ENCODE data around the gene FBLN7. TPM values are rescaled to one million over a fixed set of nuclear protein-coding genes. Genes with fewer than 3 reads are reported as not detected.

FBLN7 gene
- polyA plus RNA-seq, 3 donors = 0.04 TPM; not detected in 2

GRCh38 chr2:112194028-112194427, 55.8 kb downstream of the FBLN7 start:
- no peaks in the 10 kb centered on the region for H3K9me3 ChIP-seq (replicated peaks in 1 of 2; ENCODE audit: control insufficient read depth in 1 of 2, insufficient read depth in 1 of 2, low read length in 2 of 2)
- Mint-ChIP-seq H3K36me3 (no peaks in the 10 kb centered on the region), H3K9me3 (peaks cover 0 to 3% (median 0%) of the 10 kb centered on the region in 7 donors), H3K27me3 (ENCODE audit: low read depth in 3 of 3) (peaks cover 2 to 3% (median 2%) of the 10 kb centered on the region in 3 donors), H3K4me1 (no peaks in the 10 kb centered on the region), H3K4me3 (no peak overlapping the region), H3K27ac (no peak overlapping the region)
- TF ChIP-seq CTCF (IDR thresholded peaks at IDR 0.05) = no peak
- H3K9ac ChIP-seq (ENCODE audit: insufficient read depth, low read length, poor library complexity, severe bottlenecking) = no peak overlapping the region
- DNase-seq = no peak
- no peak overlapping the region for H2AFZ ChIP-seq (ENCODE audit: insufficient read depth, low read depth, low read length, poor library complexity, severe bottlenecking)
- no peaks in the 10 kb centered on the region for H3K4me1 ChIP-seq (ENCODE audit: control insufficient read depth in 1 of 2, insufficient read depth in 2 of 2, low read length in 2 of 2)
- no peak overlapping the region for H3K27ac ChIP-seq (ENCODE audit: low read depth in 1 of 2, low read length in 2 of 2)
- WGBS (ENCODE audit: insufficient coverage) = 89% methylated on average over 1 of the region's 2 CpGs
- no peak overlapping the region for H3K4me3 ChIP-seq (replicated peaks in 1 of 3; ENCODE audit: low read depth in 2 of 3, low read length in 3 of 3)
- H3K27me3 ChIP-seq (ENCODE audit: control insufficient read depth in 2 of 2, insufficient read depth in 2 of 2, low read length in 2 of 2) = no peaks in the 10 kb centered on the region
- H3K79me2 ChIP-seq (ENCODE audit: insufficient read depth, low read length) = no peaks in the 10 kb centered on the region
- intact Hi-C loops (cut with micrococcal nuclease) = no loop called here
- H3K4me2 ChIP-seq (replicated peaks; ENCODE audit: extremely low read depth, low read length, poor library complexity, severe bottlenecking) = no peak overlapping the region
- H3K36me3 ChIP-seq (replicated peaks in 1 of 2; ENCODE audit: control insufficient read depth in 1 of 2, insufficient read depth in 2 of 2, low read length in 2 of 2) = no peaks in the 10 kb centered on the region
- H4K20me1 ChIP-seq (ENCODE audit: insufficient read depth, low read length) = no peaks in the 10 kb centered on the region

GRCh38 chr2:112194482-112194881, 56.3 kb downstream of the FBLN7 start:
- Mint-ChIP-seq H3K9me3 (peaks cover 0 to 5% (median 1%) of the 10 kb centered on the region in 7 donors), H3K36me3 (no peaks in the 10 kb centered on the region), H3K27me3 (ENCODE audit: low read depth in 3 of 3) (peaks cover 2 to 3% (median 2%) of the 10 kb centered on the region in 3 donors), H3K27ac (no peak overlapping the region), H3K4me1 (no peaks in the 10 kb centered on the region), H3K4me3 (no peak overlapping the region)
- H3K27ac ChIP-seq (ENCODE audit: low read depth in 1 of 2, low read length in 2 of 2) = no peak overlapping the region
- WGBS (ENCODE audit: insufficient coverage) = 27% methylated on average over 2 of the region's 4 CpGs
- H4K20me1 ChIP-seq (ENCODE audit: insufficient read depth, low read length) = no peaks in the 10 kb centered on the region
- H3K4me1 ChIP-seq (ENCODE audit: control insufficient read depth in 1 of 2, insufficient read depth in 2 of 2, low read length in 2 of 2) = no peaks in the 10 kb centered on the region
- no peaks in the 10 kb centered on the region for H3K36me3 ChIP-seq (replicated peaks in 1 of 2; ENCODE audit: control insufficient read depth in 1 of 2, insufficient read depth in 2 of 2, low read length in 2 of 2)
- no peak overlapping the region for H3K4me2 ChIP-seq (replicated peaks; ENCODE audit: extremely low read depth, low read length, poor library complexity, severe bottlenecking)
- intact Hi-C loops (cut with micrococcal nuclease) = no loop called here
- no peaks in the 10 kb centered on the region for H3K27me3 ChIP-seq (ENCODE audit: control insufficient read depth in 2 of 2, insufficient read depth in 2 of 2, low read length in 2 of 2)
- H3K4me3 ChIP-seq (replicated peaks in 1 of 3; ENCODE audit: low read depth in 2 of 3, low read length in 3 of 3) = no peak overlapping the region
- H3K9me3 ChIP-seq (replicated peaks in 1 of 2; ENCODE audit: control insufficient read depth in 1 of 2, insufficient read depth in 1 of 2, low read length in 2 of 2) = no peaks in the 10 kb centered on the region
- H2AFZ ChIP-seq (ENCODE audit: insufficient read depth, low read depth, low read length, poor library complexity, severe bottlenecking) = no peak overlapping the region
- no peak for TF ChIP-seq CTCF (IDR thresholded peaks at IDR 0.05)
- no peak for DNase-seq
- no peaks in the 10 kb centered on the region for H3K79me2 ChIP-seq (ENCODE audit: insufficient read depth, low read length)
- H3K9ac ChIP-seq (ENCODE audit: insufficient read depth, low read length, poor library complexity, severe bottlenecking) = no peak overlapping the region

Measured in CD14-positive monocyte (primary cell).